LNCAP (cell line): ENCODE data around the gene TBX6.

Experiments
- CTCF ChIP-seq: fragments of 450-650 bp; IDR thresholded peaks from 2 replicates; pipeline ENCODE4 v1.5.1; 2017; ENCODE audit warnings: mild to moderate bottlenecking

TBX6 gene

GRCh38 chr16:30115238-30115637, 23.5 kb upstream of the TBX6 start:
- TF ChIP-seq CTCF = no peak

GRCh38 chr16:30114411-30114810, 22.7 kb upstream of the TBX6 start:
- no peak for TF ChIP-seq CTCF

- no peak for TF ChIP-seq CTCF
These were observed 22.1 kb upstream of the TBX6 start for GRCh38 chr16:30113711-30114333.

- no peak for TF ChIP-seq CTCF
These were observed 21.4 kb upstream of the TBX6 start, which contains the start of gene GDPD3 for GRCh38 chr16:30113031-30113710. Gene GDPD3 (minus strand): TSS chr16:30113537. CDS start chr16:30113478, 59 bp downstream.

GRCh38 chr16:30112197-30113030, 20.7 kb upstream of the TBX6 start:
- TF ChIP-seq CTCF = peak; percentile 65

- TF ChIP-seq CTCF = no peak
These were observed 18.9 kb upstream of the TBX6 start for GRCh38 chr16:30110661-30111060.

GRCh38 chr16:30108059-30108850, 16.5 kb upstream of the TBX6 start:
- no peak for TF ChIP-seq CTCF
